NCI-H226 (cell line): ENCODE data around the gene PTPRD.
"Not testable (repeated sequence)": the region's sequence is repeated elsewhere in the genome, so short reads cannot be mapped to it uniquely, and the experiment has no call there.

Experiments used
- DNase-seq: peaks from one replicate; pipeline ENCODE4 v3.0.0-alpha.2; 2015

PTPRD gene

DNA sequence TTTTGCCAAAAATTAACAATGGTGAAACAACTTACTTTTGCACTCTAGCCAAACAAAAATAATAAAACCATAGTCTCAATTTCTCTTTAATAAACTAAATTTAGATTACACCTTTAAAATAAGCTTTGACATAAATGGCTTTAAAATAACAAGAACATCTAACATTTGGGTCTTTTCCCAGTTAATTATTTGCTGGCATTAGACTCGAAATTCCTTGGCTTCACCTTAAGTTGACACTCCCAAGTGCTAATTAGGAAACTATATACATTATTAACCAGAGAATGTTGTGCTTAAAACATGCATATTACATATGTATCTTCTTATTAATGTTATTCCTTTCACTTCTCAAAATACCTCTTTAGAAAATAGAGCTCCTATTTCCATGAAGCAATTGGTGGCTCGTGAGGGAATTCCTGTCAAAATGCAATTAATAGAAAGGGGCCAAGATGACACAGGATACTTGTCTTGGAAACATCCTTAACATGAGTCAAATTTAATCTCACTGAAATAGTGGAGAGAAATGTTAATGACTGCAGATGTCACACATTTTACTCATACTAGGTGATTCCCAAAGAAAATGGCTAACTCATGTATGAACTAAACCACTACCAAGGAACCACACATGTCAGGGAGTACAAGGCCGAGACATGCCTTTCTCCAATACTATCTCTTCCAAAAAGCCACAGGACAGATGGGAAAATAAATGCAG lies 1880.3 kb downstream of the PTPRD start:
- peak; percentile 24 for DNase-seq

DNA sequence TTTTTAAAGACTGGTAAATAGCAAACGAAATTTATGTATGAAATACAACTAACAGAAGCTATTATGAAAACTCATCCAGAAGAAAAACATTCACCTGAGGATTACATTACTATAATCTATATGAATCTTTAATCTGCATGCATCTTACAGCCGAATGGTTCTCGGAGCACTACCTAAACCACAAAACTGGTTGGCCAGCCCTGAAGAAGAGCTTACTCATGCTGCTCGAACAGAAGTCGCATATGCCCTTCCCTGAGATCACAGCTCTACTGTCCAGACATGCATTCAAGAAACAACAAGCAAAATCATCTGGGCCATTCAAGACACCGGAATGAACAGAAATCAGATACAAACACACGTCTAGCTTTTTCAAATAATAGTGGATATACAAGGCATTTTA lies 1882.2 kb downstream of the PTPRD start:
- no peak for DNase-seq

DNA sequence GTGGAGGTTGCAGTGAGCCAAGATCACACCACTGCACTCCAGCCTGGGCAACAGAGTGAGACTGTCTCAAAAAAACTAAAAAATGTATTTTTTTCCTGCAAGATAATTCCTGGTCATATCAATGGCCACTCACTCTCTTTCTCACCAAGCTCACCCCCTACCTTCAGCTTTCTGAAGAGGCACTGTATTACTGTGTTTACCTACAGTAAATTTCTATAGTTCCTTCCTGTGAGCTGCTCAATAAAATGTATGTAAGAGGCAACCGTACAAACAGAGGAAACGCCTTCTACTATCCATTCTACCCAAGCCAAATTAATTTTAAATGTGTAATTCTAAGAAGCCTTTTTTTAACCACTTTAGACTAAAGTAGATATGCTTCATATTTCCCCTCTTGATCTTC lies 1883.9 kb downstream of the PTPRD start:
- no peak for DNase-seq

DNA sequence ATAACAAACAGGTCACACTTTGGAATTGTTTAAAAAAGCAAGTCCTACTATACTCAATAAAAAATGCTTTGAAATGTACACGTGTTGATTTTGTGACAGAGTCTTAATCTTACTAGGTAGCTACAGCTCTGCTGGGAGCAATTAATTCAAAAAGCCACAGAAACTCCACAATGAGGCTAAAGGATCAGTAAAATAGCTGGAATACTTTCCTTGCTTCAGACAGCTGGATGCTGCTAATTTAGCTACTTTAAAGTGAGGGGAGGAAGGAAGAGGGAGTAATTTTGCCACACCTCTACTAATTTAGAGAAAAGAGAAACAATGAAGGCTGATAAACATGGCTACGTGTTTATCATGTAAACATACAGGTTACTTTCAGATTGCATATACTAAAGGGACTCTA lies 1885.6 kb downstream of the PTPRD start:
- no peak for DNase-seq

DNA sequence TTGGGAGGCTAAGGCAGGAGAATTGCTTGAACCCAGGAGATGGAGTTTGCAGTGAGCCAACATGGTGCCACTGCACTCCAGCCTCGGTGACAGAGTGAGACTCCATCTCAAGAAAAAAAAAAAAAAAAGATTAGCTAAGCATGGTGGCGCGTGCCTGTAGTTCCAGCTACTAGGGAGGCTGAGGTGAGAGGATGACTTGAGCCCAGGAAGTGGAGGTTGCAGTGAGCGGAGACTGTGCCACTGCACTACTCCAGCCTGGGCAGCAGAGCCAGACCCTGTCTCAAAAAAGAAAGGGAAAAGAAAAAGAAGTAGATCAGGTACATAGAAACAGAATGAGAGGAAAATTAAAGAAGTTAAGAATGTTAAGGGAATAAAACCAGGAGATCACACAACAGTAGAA lies 1886.1 kb downstream of the PTPRD start:
- no peak for DNase-seq

DNA sequence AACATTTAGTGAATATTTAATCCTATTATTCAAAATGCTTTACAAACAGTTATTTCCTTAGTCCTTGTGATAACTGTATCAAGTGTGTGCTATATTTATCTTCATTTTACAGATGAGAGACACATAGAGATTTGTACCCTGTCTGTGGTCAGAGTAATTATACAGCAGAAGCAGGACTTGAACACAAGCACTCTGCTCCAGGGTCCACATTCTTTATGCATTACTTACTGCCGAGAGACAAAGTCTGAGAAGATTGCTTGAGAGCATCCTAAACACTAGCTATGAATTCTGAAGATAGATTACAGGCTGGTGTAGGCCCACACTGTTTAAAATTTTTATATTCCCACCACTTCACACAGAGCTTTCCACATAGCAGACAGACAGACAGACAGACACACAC lies 1887.2 kb downstream of the PTPRD start:
- DNase-seq: peak; percentile 41

DNA sequence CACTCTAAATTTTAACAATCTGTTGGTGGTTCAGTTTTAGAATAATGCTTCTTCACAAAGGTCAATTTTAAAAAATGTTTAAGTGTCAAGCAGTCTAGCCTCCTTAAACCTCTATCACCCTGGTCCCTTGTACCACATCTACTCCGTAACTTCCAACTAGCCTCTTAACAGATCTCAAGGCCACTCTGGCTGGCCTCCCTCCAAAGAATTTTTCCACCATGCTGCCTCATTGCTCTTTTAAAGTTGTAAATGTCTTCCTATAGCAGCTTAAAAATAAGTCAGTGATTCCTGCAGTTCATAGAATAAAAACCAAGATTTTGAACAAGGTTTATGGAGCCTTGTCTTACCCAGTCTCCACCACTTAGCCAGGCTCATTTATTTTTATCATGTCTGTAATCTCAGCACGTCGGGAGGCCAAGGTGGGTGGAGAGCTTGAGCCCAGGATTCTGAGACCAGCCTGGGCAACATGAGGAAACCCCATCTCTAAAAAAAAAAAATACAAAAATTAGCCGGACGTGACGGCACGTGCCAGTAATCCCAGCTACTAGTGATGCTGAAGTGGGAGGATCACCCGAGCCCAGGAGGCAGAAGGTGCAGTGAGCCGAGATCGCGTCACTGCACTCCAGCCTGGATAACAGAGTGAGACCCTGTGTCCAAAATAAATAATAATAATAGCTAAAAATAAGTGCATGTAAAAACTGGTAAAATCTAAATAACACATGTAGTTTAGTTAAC lies 1888.4 kb downstream of the PTPRD start:
- DNase-seq: no peak

DNA sequence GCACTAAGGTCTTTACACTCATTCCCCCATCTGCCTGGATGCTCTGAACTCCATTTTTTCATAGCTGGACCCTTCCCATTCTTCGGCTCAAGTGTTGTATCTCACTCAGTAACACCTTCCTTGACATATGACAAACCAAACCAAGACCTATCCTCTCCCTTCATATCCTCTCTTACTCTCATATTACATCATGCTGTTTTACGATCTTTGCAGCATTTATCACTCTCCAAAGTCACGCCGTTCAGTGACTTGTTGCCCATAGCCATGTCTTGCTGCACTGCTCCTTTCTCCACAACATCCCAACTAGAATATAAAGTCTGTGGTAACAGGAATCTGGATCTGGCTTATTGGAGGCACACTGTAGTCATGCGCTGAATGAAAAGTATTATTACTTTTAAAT lies 1889.6 kb downstream of the PTPRD start:
- no peak for DNase-seq

DNA sequence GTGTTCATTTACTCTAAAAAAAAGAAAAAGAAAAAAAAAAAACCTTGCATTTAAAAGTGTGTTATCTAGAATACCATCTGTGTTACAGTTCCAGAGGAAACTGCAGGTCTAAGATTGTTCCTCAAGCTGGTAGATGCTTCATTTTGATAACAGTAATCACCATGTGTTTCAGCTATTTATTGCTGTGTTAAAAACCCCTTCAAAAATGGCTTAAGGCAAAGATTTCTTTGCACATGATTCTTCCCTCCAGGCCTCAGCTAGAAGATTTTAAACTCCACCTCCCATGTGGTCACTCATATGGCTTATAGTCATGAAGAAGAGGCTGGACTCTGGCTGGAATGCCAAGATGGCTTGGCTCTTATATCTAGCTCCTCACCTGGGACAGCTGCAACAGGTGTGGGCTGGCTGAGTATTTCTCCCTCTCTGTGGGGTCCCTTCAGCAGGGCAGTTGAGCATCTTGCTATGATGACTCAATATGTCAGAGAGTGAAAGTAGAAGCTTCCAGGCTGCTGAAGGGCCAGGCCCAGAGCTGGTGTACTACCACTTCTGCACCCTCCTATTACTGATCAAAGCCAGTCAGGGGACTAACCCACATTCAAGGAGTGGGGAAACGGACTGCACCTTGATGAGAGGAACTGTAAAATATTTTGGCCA lies 1892.8 kb downstream of the PTPRD start:
- no peak for DNase-seq

DNA sequence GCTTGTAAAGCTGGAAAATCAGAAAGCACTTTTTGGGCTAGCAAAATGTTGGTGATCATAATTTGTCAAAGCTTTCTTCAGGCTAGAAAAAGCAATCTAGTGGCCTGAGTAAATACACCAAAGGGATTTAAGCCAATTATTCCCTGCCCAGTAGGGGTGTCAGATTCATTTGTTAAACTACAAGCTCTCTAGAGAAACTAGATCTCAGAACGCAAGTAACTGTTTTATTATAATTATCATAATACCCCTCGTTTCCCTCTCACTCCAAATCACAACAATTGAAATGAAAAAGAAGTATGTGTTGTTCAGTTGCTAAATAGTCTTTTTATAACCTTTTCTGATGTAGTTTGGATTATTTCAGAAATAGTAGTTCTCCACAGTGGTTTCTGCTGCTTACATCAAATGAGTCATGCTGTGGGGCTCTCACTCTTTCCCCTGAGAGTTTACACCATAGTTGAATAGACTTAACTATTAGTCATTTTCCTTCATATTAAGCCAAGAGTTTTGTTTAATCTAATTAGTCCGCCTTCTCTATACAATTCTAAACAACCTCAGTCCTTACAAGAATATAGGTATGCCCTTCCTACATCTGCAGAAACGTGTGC lies 1894.6 kb downstream of the PTPRD start:
- peak; percentile 41 for DNase-seq

DNA sequence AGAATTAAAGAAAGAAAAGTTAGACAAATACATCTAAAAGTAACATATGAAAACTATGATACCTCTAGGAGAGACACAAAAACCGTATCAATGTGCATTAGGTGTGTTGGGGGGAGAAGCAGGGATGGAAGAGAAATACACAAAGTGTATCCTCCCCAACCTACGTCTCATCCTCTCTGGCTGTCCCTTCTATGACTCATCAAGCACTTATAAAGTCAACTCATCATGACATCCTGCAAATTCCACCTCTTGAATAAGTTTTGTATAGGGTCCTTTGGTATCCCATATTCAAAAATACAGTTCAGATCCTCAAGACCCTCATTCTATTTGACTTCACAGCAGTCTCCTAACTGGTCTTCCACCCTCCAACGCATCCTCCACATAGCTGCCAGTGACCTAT lies 1895.7 kb downstream of the PTPRD start:
- DNase-seq: no peak

DNA sequence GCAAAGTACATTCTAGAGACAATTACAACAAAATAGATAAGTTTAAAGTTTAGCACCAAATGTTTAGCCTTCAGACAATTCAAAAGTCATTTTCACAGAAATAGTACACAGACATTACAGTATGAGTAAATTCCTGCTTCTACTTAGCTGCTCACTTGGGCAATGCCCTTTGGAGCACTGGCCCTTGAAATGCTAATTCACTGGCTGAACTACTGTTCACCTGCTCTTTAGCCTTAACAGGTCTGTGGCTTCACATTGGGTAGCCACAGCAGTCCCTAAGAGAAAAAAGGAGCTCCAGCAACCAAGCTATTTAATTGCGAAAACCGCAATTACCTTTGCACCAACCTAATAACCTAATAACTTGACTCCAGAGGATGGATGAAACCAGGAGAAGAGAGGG lies 1897.0 kb downstream of the PTPRD start:
- no peak for DNase-seq

DNA sequence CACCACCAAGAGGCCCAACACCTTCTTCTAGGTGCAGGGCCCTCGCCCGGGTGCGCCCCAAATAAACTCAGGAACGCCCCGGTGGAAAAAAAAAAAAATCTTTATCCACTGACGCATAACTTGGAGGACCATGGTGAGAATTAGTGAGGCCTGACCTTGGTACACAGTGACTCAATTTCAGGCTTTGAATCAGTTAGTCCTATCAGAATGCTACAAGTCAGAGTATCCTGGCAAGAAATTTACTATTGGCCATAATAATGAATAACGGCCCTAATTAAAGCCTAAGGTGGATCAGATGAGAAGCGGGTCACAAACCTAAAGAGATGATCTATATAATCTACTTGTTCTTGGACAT lies 1899.0 kb downstream of the PTPRD start:
- DNase-seq: no peak

DNA sequence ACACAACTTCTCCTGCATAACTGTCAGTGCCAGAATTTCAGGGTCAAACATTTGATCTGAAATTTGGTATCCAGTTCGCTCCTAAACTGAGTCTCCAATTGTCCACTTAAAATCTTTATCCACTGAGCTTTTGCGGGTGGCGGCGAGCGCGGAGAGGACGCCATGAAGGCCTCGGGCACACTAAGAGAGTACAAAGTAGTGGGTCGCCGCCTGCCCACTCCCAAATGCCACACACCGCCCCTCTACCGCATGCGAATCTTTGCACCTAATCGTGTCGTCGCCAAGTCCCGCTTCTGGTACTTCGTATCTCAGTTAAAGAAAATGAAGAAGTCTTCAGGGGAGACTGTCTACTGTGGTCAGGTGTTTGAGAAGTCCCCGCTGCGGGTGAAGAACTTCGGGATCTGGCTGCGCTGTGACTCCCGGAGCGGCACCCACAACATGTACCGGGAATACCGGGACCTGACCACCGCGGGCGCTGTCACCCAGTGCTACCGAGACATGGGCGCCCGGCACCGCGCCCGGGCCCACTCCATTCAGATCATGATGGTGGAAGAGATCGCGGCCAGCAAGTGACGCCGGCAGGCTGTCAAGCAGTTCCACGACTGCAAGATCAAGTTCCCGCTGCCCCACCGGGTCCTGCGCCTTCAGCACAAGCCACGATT lies 1899.5 kb downstream of the PTPRD start:
- DNase-seq: no peak

DNA sequence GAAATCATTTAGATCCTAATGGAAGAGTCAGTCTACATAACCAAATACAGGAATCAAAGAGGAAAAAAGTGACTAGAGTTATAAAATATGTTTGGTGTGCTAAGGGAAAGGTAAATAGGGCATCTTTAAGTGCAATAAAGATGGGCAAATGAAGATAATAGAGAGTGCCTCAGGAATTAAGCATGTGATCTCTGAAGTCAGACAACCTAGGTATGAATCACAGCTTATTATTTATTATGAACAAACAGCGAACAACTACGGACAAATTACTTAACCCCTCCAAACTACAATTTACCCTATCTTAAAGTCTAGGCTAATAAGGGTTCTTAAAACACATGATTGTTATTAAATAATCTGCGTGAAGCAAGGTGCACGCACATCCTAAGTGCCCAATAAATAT lies 1903.1 kb downstream of the PTPRD start:
- DNase-seq: no peak

DNA sequence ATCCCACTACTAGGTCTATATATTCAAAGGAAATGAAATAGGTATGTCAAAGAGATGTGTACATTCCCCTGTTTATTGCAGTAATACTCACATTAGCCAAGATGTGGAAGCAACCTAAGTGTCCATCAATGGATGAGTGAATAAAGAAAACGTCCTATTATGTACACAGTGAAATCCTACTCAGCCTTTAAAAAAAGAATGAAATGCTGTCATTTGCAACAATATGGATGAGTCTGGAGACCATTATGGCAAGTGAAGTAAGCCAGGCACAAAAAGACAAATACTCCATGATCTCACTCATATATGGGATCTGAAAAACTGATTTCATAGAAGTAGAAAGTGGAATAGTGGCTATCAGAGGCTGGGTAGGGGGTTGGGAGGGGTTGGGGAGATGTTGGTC lies 1904.1 kb downstream of the PTPRD start:
- DNase-seq: no peak

DNA sequence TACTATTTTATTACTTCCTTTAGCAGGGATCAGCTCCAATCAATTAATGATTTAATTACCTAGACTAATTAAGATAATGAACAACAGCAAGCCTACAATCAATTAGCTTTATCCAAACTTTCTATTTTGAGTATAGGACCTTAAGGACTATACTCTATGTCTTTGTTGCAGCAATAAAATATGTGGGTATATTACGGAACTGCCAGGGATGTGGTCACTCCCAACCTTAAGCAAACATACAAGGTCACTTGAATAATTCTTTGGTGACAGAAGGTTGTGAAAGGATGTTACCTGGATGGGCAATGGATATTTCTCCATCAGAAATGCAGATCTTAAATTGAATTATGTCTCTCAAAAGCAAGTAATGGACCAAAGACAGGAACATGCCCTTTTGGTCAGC lies 1905.8 kb downstream of the PTPRD start:
- no peak for DNase-seq

DNA sequence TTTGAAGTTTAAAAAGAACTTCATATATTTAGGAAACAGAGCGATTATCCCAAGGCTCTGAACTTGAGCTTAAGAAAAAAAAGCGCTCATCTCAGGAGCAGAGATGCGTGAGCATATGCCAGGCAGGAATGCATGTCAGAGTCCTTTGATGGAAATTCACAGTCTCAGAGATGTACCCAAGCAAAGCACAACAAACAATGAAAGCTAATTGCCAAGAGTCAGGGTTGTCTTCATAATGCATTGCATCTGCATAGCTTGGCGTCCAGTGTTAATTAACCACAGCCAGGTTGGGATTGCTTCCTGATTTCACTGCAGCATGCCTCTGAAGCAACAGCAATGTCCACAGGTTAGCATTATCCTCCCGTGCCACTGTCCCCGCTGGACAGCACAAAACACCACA lies 1906.3 kb downstream of the PTPRD start:
- DNase-seq: no peak

DNA sequence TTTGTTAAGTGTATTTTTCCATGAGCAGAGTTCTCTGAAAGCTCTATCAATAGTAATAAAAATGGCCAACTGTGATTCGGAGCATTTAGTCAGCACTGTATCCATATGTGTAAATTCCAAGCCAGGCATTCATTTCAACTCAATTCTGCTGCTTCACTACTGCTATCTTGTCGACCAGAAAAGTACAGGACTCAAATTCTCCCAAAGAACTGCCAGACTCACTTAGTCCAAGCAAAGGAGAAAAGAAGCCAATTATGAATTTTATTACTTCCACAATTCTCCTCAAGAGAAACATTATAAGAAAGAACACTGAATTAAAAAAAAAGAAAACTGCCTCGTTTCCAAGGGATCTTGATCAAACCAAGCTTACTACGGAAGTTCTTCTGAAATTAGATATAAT lies 1906.9 kb downstream of the PTPRD start:
- DNase-seq: no peak

DNA sequence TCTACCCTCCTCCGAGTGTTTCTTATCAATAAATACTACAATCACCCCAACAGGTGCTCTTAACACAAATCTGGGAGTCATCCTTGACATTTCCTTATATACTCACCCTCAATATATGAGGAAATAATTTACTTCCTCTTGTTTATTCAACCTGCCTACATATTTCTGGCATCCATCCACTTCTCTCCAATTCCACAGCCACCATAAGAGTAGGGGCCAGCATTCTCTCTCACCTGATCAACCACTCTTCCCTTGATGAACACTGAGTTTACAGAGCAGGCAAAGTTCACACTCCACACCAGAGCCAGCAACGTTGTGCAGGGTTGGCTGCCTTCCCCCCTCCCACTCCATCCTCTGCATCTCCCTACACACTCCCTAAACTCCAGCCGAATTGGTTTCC lies 1908.9 kb downstream of the PTPRD start:
- DNase-seq: no peak

DNA sequence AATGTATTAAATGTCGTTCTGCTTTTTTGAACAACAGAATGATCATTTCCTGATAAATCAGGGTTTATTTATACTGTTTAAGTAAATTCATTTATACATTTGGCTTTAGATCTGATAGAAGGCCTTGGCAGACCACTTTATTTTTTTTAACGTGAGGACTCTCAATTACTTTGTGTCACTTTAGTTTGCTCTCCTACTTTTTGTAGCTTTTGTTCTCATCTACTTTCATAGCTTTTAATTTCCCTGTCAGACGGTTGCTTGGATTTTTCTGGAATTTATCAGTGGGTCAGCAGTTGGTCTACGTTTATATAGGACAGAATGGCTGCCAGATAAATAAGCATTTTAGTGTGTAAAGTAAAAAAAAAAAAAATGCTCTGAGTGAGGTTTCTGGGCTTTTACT lies 1910.9 kb downstream of the PTPRD start:
- no peak for DNase-seq

DNA sequence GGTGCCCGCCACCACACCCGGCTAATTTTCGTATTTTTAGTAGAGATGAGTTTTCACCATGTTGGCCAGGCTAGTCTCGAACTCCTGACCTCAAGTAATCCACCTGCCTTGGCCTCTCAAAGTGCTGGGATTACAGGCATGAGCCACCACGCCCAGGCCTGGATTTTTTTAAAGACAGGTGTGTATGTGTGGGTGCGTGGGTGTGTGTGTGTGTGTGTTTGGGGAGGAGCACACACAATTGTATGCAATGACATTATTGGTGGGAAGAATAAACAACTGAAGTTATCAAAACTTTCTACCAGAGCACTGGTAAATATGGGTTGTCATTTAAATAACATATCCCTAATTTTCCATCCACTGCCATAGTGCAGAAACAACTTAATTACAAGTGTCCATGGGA lies 1915.2 kb downstream of the PTPRD start:
- not testable (repeated sequence) for DNase-seq

DNA sequence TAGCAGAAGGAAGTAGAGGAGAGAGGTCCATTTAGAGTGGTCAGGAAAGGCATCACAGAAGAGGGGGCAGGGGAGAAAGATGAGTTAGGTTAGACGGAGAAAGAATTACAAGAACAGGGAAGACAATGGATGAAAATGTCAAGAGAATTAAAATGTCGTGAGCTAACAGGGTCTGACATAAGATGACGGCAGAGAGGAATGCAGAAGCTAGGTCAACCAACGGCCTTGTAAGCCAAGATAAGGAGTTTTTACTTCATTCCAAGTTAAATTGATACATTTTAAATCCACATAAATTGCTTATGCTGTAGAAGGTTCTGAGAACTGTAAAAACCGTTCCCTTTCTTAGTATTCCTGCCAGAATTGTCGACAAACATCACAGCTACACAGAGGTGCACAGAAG lies 1916.3 kb downstream of the PTPRD start:
- DNase-seq: no peak
